Large intestine (tissue), 12 donors: ENCODE results near the gene TTC8. TPM values are rescaled to one million over a fixed set of nuclear protein-coding genes. Genes with fewer than 3 reads are reported as not detected.
"Not testable (repeated sequence)": the region's sequence is repeated elsewhere in the genome, so short reads cannot be mapped to it uniquely, and the experiment has no call there.

Experiments
- DNase-seq, 2 donors: peaks; one replicate each; pipeline versions ENCODE4 v3.0.0 to v3.0.0-alpha.2; 2013
- H3K27ac ChIP-seq: one replicate; pipeline ENCODE4 v1.5.1; 2013; ENCODE audit warnings: low read length
- H3K27me3 ChIP-seq: 2 replicates; pipeline ENCODE4 v1.6.1; 2013; ENCODE audit warnings: low read length; ENCODE audit not compliant: control insufficient read depth, insufficient read depth
- H3K36me3 ChIP-seq: 2 replicates; pipeline ENCODE4 v1.6.1; 2013; ENCODE audit warnings: low read length; ENCODE audit not compliant: control insufficient read depth, insufficient read depth
- H3K4me1 ChIP-seq: one replicate; pipeline ENCODE4 v1.6.1; 2013; ENCODE audit warnings: low read length; ENCODE audit not compliant: control insufficient read depth, insufficient read depth
- H3K4me3 ChIP-seq: one replicate; pipeline ENCODE4 v1.5.1; 2013; ENCODE audit warnings: low read length
- H3K9me3 ChIP-seq: one replicate; pipeline ENCODE4 v1.6.1; 2013; ENCODE audit warnings: mild to moderate bottlenecking, low read depth, low read length, moderate library complexity; ENCODE audit not compliant: control insufficient read depth
- WGBS: methylation state at CpG from one replicate; pipeline ENCODE4 v1.1.5; 2013; ENCODE audit warnings: low lambda C conversion rate; ENCODE audit not compliant: insufficient coverage; 5-methylcytosine and 5-hydroxymethylcytosine counted together
- long read RNA-seq, 11 donors: transcript quantifications; one replicate each; lab custom pipeline, GENCODE V29; 2026
- polyA plus RNA-seq: library from polyadenylated mRNA; unstranded; fragments of 120-200 nt; gene quantifications from one replicate; pipeline ENCODE4 v1.2.1, GENCODE V29; 2013

Gene TTC8
- 25.7 TPM for polyA plus RNA-seq
- long read RNA-seq, donor 1, full-length matches to known transcripts, result 2 of 2 reads
- long read RNA-seq, donor 1, partial matches to known transcripts, result 0 of 2 reads
- long read RNA-seq, donor 1, other reads (novel, unspliced or antisense), result 0 of 2 reads
- long read RNA-seq, donor 2, full-length matches to known transcripts, result 1 of 1 reads
- long read RNA-seq, donor 2, partial matches to known transcripts, result 0 of 1 reads
- long read RNA-seq, donor 2, other reads (novel, unspliced or antisense), result 0 of 1 reads
- long read RNA-seq, donor 3, result 0 reads
- long read RNA-seq, donor 4, full-length matches to known transcripts, result 1 of 1 reads
- long read RNA-seq, donor 4, partial matches to known transcripts, result 0 of 1 reads
- long read RNA-seq, donor 4, other reads (novel, unspliced or antisense), result 0 of 1 reads
- long read RNA-seq, donor 5, full-length matches to known transcripts, result 2 of 2 reads
- long read RNA-seq, donor 5, partial matches to known transcripts, result 0 of 2 reads
- long read RNA-seq, donor 5, other reads (novel, unspliced or antisense), result 0 of 2 reads
- long read RNA-seq, donor 6, full-length matches to known transcripts, result 3 of 3 reads
- long read RNA-seq, donor 6, partial matches to known transcripts, result 0 of 3 reads
- long read RNA-seq, donor 6, other reads (novel, unspliced or antisense), result 0 of 3 reads
- long read RNA-seq, donor 7, partial matches to known transcripts, result 0 of 1 reads
- long read RNA-seq, donor 7, other reads (novel, unspliced or antisense), result 0 of 1 reads
- long read RNA-seq, donor 8, full-length matches to known transcripts, result 5 of 5 reads
- long read RNA-seq, donor 8, partial matches to known transcripts, result 0 of 5 reads
- long read RNA-seq, donor 8, other reads (novel, unspliced or antisense), result 0 of 5 reads
- long read RNA-seq, donor 9, full-length matches to known transcripts, result 6 of 6 reads
- long read RNA-seq, donor 9, partial matches to known transcripts, result 0 of 6 reads
- long read RNA-seq, donor 9, other reads (novel, unspliced or antisense), result 0 of 6 reads
- long read RNA-seq, donor 10, full-length matches to known transcripts, result 3 of 3 reads
- long read RNA-seq, donor 10, partial matches to known transcripts, result 0 of 3 reads
- long read RNA-seq, donor 10, other reads (novel, unspliced or antisense), result 0 of 3 reads
- long read RNA-seq, donor 11, full-length matches to known transcripts, result 1 of 1 reads
- long read RNA-seq, donor 11, partial matches to known transcripts, result 0 of 1 reads
- long read RNA-seq, donor 11, other reads (novel, unspliced or antisense), result 0 of 1 reads

- H3K27ac ChIP-seq, result peak within 1 kb of the TSS; percentile 88
- peak; percentile 87 to 94 for DNase-seq
- H3K36me3 ChIP-seq, result no peaks in the 10 kb centered on the region
- H3K9me3 ChIP-seq, result no peaks in the 10 kb centered on the region
- H3K4me1 ChIP-seq, result peaks cover 5% of the 10 kb centered on the region
- WGBS, result 0% methylated on average over 2 of the region's 50 CpGs
- H3K4me3 ChIP-seq, result peak within 1 kb of the TSS; percentile 97
- H3K27me3 ChIP-seq, result no peaks in the 10 kb centered on the region
These were observed at the start of gene TTC8 for GRCh38 chr14:88824314-88825077. Gene TTC8, plus strand, starts transcription at chr14:88824651. Its CDS starts 57 bp downstream, at chr14:88824708.

- Histone ChIP-seq H3K4me1 (no peaks in the 10 kb centered on the region), H3K36me3 (no peaks in the 10 kb centered on the region), H3K4me3 (no peak overlapping the region), H3K27me3 (no peaks in the 10 kb centered on the region), H3K27ac (no peak overlapping the region), H3K9me3 (no peaks in the 10 kb centered on the region)
- WGBS, result no CpG with 5 or more reads among the region's 3 CpGs
- no peak for DNase-seq
These were observed 48.9 kb upstream of the TTC8 start for GRCh38 chr14:88775532-88775931.

- Histone ChIP-seq H3K27me3 (peaks cover 3% of the 10 kb centered on the region), H3K36me3 (no peaks in the 10 kb centered on the region), H3K4me1 (no peaks in the 10 kb centered on the region), H3K9me3 (peaks cover 8% of the 10 kb centered on the region), H3K4me3 (no peak overlapping the region), H3K27ac (no peak overlapping the region)
- 60% methylated on average over 1 of the region's 1 CpG for WGBS
- DNase-seq, result no peak
These were observed 38.5 kb upstream of the TTC8 start for GRCh38 chr14:88785911-88786310.

- DNase-seq, result no peak
- no peak overlapping the region for H3K4me3 ChIP-seq
- peaks cover 8% of the 10 kb centered on the region for H3K9me3 ChIP-seq
- no peaks in the 10 kb centered on the region for H3K36me3 ChIP-seq
- peaks cover 9% of the 10 kb centered on the region for H3K27me3 ChIP-seq
- H3K27ac ChIP-seq, result no peak overlapping the region
- 87% methylated on average over 3 of the region's 4 CpGs for WGBS
- H3K4me1 ChIP-seq, result peaks cover 2% of the 10 kb centered on the region
These were observed 37.7 kb upstream of the TTC8 start for GRCh38 chr14:88786715-88787114.

- not testable (repeated sequence) for H3K27ac ChIP-seq, H3K9me3 ChIP-seq, H3K36me3 ChIP-seq, H3K4me3 ChIP-seq
- DNase-seq, result peak in 1 of 2 donors; percentile 7
- Histone ChIP-seq H3K27me3 (peaks cover 19% of the 10 kb centered on the region), H3K4me1 (peaks cover 13% of the 10 kb centered on the region)
These were observed 34.9 kb upstream of the TTC8 start for GRCh38 chr14:88789573-88789972.

- H3K4me3 ChIP-seq, result no peak overlapping the region
- H3K27ac ChIP-seq, result no peak overlapping the region
- peaks cover 19% of the 10 kb centered on the region for H3K27me3 ChIP-seq
- 100% methylated on average over 2 of the region's 5 CpGs for WGBS
- peaks cover 13% of the 10 kb centered on the region for H3K4me1 ChIP-seq
- no peak for DNase-seq
- H3K36me3 ChIP-seq, result no peaks in the 10 kb centered on the region
- no peaks in the 10 kb centered on the region for H3K9me3 ChIP-seq
These were observed 33.8 kb upstream of the TTC8 start for GRCh38 chr14:88790501-88791251.

- WGBS, result no CpG with 5 or more reads among the region's 3 CpGs
- no peak for DNase-seq
- no peaks in the 10 kb centered on the region for H3K9me3 ChIP-seq
- peaks cover 13% of the 10 kb centered on the region for H3K4me1 ChIP-seq
- peaks cover 19% of the 10 kb centered on the region for H3K27me3 ChIP-seq
- no peak overlapping the region for H3K27ac ChIP-seq
- no peaks in the 10 kb centered on the region for H3K36me3 ChIP-seq
- peak overlapping the region; percentile 58 for H3K4me3 ChIP-seq
These were observed 33.2 kb upstream of the TTC8 start for GRCh38 chr14:88791252-88791621.

- H3K4me3 ChIP-seq, result peak overlapping the region; percentile 58
- no peaks in the 10 kb centered on the region for H3K9me3 ChIP-seq
- peaks cover 13% of the 10 kb centered on the region for H3K4me1 ChIP-seq
- no CpG with 5 or more reads among the region's 52 CpGs for WGBS
- DNase-seq, result peak in 1 of 2 donors; percentile 3
- H3K36me3 ChIP-seq, result no peaks in the 10 kb centered on the region
- peaks cover 19% of the 10 kb centered on the region for H3K27me3 ChIP-seq
- H3K27ac ChIP-seq, result peak overlapping the region; percentile 11
These were observed 32.6 kb upstream of the TTC8 start for GRCh38 chr14:88791629-88792472.
